ENCODE results near the gene ABCC8.

The ABCC8 gene

DNA sequence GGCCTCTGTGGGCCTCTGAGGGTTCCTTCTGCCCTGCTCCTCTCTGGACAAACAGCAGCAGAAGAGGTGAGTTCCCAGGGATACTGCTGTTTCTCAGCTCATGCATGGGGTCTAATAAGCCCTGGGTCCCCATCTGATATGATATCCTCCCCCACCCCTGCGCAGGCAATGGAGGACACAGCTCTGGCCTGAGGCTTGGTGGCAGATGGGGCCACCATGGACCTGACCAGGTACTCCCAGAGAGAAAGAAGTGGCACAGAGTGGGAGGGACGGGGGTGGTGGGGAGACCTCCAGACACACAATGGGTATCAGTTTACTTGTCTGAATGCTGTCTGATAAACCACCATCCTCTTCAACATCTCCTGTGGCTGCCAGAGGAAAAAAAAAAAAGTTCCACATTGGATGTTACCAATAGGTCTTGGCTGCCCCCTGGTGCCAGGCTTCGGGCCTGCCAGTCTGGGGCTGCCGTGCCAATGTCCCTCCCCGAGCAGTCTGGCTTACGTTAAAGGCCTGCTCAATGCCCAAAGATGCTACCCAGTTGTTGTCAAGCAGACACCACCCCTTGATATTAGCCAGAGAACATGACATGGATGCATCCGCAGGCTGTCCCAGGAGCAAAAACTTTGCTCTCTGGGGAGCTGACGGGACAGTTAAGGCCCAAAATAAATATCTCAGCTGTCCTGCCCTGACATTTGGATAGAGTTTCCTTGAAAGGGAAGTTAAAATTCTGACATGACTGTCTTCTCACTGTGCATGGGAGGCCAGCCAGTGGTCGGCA, 27.9 kb upstream of the ABCC8 start:
- peak; percentile 68 for DNase-seq (ENCODE audit: insufficient read length)
- TF ChIP-seq POLR2A (IDR thresholded peaks at IDR 0.05; ENCODE audit: low read depth, low read length) (no peak), TAF1 (IDR thresholded peaks at IDR 0.05; ENCODE audit: borderline replicate concordance, low read depth, low read length) (no peak), POLR2AphosphoS5 (IDR thresholded peaks at IDR 0.05; ENCODE audit: low read depth, low read length) (no peak)
- peak; percentile 79 for FAIRE-seq

DNA sequence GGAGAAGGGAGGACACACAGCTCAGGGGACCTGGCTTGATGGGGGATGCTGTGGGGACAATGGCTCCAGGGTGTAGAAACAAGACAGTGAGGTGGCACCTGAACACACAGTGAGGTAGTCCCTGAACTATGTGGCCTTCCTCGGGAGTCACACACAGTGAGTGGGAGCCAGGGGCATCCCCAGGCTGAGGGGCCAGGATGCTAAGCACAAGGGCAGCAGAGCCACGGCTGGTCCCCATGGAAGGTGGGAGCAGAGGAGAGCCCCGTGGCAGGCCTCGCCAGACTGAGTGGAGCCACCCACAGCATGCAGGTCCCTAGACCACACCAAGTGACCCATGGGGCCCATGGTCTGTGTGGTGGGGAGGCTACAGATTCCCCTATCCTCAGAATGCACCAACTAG, 26.0 kb upstream of the ABCC8 start:
- FAIRE-seq = no peak
- TF ChIP-seq TAF1 (IDR thresholded peaks at IDR 0.05; ENCODE audit: borderline replicate concordance, low read depth, low read length) (no peak), POLR2AphosphoS5 (IDR thresholded peaks at IDR 0.05; ENCODE audit: low read depth, low read length) (no peak), POLR2A (IDR thresholded peaks at IDR 0.05; ENCODE audit: low read depth, low read length) (no peak)

DNA sequence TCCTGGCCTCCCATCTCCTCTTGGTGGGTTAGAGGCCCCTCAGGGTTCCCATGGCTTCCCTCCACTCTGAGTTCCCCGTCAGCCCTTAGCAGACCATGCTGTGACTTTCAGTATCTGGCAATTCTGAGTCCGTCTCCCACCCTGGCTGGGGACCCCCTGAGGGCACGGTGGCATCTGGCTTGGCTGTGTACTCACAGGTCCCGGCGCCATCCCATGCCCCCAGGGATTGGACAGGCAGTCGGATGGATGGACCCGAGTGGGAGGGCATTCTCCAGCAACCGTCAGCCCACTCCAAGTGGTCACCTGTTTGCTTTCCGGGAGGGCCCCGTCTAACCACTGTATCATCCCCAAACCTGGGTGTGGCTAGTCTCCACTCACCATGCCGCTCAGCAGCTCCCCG, 24.0 kb upstream of the ABCC8 start:
- no peak for TF ChIP-seq TAF1 (IDR thresholded peaks at IDR 0.05; ENCODE audit: borderline replicate concordance, low read depth, low read length)
- TF ChIP-seq POLR2AphosphoS5 (IDR thresholded peaks at IDR 0.05; ENCODE audit: low read depth, low read length) = no peak
- TF ChIP-seq POLR2A (IDR thresholded peaks at IDR 0.05; ENCODE audit: low read depth, low read length) = no peak
- DNase-seq (ENCODE audit: insufficient read length) (no peak), FAIRE-seq (no peak)

More for the DNA sequence above, 26.0 kb upstream of the ABCC8 start:
- no peak for DNase-seq (ENCODE audit: insufficient read length)

- no peak for DNase-seq (ENCODE audit: insufficient read length)
- FAIRE-seq = no peak
- TF ChIP-seq TAF1 (IDR thresholded peaks at IDR 0.05; ENCODE audit: borderline replicate concordance, low read depth, low read length) = no peak
- TF ChIP-seq POLR2AphosphoS5 (IDR thresholded peaks at IDR 0.05; ENCODE audit: low read depth, low read length) = no peak
- no peak for TF ChIP-seq POLR2A (IDR thresholded peaks at IDR 0.05; ENCODE audit: low read depth, low read length)
Observed at GRCh38 chr11:17498475-17498874, 21.8 kb upstream of the ABCC8 start.

DNA sequence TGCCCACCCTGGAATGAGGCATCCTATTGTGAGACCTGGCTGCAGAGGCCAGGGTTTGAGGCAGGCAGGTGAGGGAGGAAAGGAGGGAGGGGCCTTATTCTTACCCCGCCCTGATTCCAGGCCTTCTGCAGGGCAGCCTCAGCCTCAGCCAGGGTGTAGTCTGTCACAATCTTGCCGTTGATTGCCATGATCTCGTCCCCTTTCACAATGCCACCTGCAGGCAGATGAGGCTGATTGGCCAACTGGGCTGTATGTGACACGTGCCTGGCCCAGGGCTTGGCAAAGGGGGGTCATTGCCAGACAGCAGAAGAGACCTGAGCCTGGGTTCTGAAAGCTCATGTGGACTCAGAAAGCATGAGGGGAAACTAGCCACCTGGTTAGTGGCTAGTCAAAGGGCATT, 21.4 kb upstream of the ABCC8 start:
- FAIRE-seq (no peak), DNase-seq (ENCODE audit: insufficient read length) (no peak)
- TF ChIP-seq POLR2A (IDR thresholded peaks at IDR 0.05; ENCODE audit: low read depth, low read length) (no peak), POLR2AphosphoS5 (IDR thresholded peaks at IDR 0.05; ENCODE audit: low read depth, low read length) (no peak), TAF1 (IDR thresholded peaks at IDR 0.05; ENCODE audit: borderline replicate concordance, low read depth, low read length) (no peak)

GRCh38 chr11:17496406-17496805, 19.8 kb upstream of the ABCC8 start:
- DNase-seq (ENCODE audit: insufficient read length) = no peak
- no peak for FAIRE-seq
- TF ChIP-seq POLR2A (IDR thresholded peaks at IDR 0.05; ENCODE audit: low read depth, low read length) (no peak), POLR2AphosphoS5 (IDR thresholded peaks at IDR 0.05; ENCODE audit: low read depth, low read length) (no peak), TAF1 (IDR thresholded peaks at IDR 0.05; ENCODE audit: borderline replicate concordance, low read depth, low read length) (no peak)

DNA sequence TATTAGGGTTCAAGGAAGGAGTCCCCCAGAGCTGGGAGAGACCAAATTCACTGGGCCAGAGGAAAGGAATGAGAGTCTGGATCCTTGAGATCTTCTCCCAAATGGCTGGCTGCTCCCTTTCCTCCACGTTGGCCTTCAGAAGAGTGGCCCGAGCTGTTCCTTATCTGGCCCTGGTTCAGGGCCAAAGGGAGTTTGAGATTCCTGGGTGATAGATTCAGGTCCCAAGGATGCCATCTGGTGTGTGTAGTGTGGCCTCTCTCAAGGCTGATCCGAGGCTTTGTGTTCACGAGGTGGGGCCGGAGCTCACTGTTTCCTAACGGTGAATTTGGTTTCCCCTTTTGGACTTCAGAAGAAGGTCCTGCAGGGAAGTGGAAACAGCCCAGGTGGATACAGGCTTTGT, 17.4 kb upstream of the ABCC8 start:
- FAIRE-seq = no peak
- no peak for TF ChIP-seq POLR2A (IDR thresholded peaks at IDR 0.05; ENCODE audit: low read depth, low read length)
- TF ChIP-seq TAF1 (IDR thresholded peaks at IDR 0.05; ENCODE audit: borderline replicate concordance, low read depth, low read length) = no peak
- DNase-seq (ENCODE audit: insufficient read length) = no peak

DNA sequence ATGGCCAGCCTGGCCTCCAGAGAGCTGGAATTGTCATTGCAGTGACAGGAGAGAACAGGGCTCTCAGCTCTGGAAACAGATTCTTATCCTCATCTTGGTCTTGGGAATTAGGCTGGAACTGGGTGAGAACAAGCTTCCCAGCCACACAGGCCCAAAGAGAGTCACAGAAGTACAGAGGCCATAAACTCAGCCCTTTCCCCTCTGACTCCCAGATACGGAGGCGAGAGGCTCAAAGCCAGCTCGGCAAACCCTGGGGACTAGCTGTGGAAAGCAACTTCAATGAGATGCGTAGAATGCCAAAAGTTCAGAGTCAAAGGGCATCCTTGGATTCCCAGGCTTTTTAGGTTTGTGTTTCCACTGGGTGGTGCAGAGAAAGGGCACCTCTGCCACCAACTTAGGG, 14.3 kb upstream of the ABCC8 start:
- no peak for DNase-seq (ENCODE audit: insufficient read length)
- FAIRE-seq = no peak
- no peak for TF ChIP-seq POLR2AphosphoS5 (IDR thresholded peaks at IDR 0.05; ENCODE audit: low read depth, low read length)
- TF ChIP-seq POLR2A (IDR thresholded peaks at IDR 0.05; ENCODE audit: low read depth, low read length) = no peak
- no peak for TF ChIP-seq TAF1 (IDR thresholded peaks at IDR 0.05; ENCODE audit: borderline replicate concordance, low read depth, low read length)

- no peak for TF ChIP-seq TAF1 (IDR thresholded peaks at IDR 0.05; ENCODE audit: borderline replicate concordance, low read depth, low read length)
- no peak for TF ChIP-seq POLR2A (IDR thresholded peaks at IDR 0.05; ENCODE audit: low read depth, low read length)
- no peak for TF ChIP-seq POLR2AphosphoS5 (IDR thresholded peaks at IDR 0.05; ENCODE audit: low read depth, low read length)
- DNase-seq (ENCODE audit: insufficient read length) = no peak
- no peak for FAIRE-seq
Observed at GRCh38 chr11:17490232-17490631, 13.6 kb upstream of the ABCC8 start.

- TF ChIP-seq POLR2A (IDR thresholded peaks at IDR 0.05; ENCODE audit: low read depth, low read length) = no peak
- no peak for TF ChIP-seq TAF1 (IDR thresholded peaks at IDR 0.05; ENCODE audit: borderline replicate concordance, low read depth, low read length)
- no peak for TF ChIP-seq POLR2AphosphoS5 (IDR thresholded peaks at IDR 0.05; ENCODE audit: low read depth, low read length)
- DNase-seq (ENCODE audit: insufficient read length) (no peak), FAIRE-seq (no peak)
Observed at GRCh38 chr11:17489751-17490150, 13.1 kb upstream of the ABCC8 start.

- DNase-seq (ENCODE audit: insufficient read length) (no peak), FAIRE-seq (no peak)
- TF ChIP-seq TAF1 (IDR thresholded peaks at IDR 0.05; ENCODE audit: borderline replicate concordance, low read depth, low read length) = no peak
- no peak for TF ChIP-seq POLR2AphosphoS5 (IDR thresholded peaks at IDR 0.05; ENCODE audit: low read depth, low read length)
- TF ChIP-seq POLR2A (IDR thresholded peaks at IDR 0.05; ENCODE audit: low read depth, low read length) = no peak
Observed at GRCh38 chr11:17488563-17488962, 11.9 kb upstream of the ABCC8 start.

DNA sequence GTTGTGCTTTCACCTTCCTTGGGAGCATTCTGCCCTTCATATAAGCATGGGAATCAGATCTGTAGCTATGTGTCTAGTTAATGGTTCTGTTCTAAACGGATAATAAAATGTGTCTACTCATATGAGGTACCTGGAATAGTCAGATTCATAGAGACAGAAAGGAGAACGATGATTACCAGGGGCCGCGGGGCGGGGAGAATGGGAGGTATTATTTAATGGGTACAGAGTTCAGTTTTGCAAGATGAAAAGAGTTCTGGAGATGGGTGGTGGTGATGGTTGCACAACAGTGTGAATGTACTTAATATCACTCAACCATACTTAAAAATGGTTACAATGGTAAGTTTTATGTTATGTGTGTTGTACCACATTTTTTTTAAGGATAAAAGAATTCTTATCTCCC, 10.0 kb upstream of the ABCC8 start:
- no peak for TF ChIP-seq POLR2A (IDR thresholded peaks at IDR 0.05; ENCODE audit: low read depth, low read length)
- no peak for TF ChIP-seq POLR2AphosphoS5 (IDR thresholded peaks at IDR 0.05; ENCODE audit: low read depth, low read length)
- no peak for TF ChIP-seq TAF1 (IDR thresholded peaks at IDR 0.05; ENCODE audit: borderline replicate concordance, low read depth, low read length)
- DNase-seq (ENCODE audit: insufficient read length) = no peak
- FAIRE-seq = no peak

Measured in GM12892 (cell line).